ENCODE measurements around the gene CXCR4. TPM values are rescaled to one million over a fixed set of nuclear protein-coding genes. Genes with fewer than 3 reads are reported as not detected.

The CXCR4 gene
- total and polyA plus RNA-seq, 2 experiments from 2014 or later: 2.1 TPM

GRCh38 chr2:136093583-136093982, 24.4 kb downstream of the CXCR4 start:
- peaks cover 3% of the 10 kb centered on the region for H3K27me3 Mint-ChIP-seq (ENCODE audit: insufficient read depth, low read depth, poor library complexity)
- no peaks in the 10 kb centered on the region for H3F3A ChIP-seq (replicated peaks; ENCODE audit: low read depth)
- no peaks in the 10 kb centered on the region for H3K36me3 ChIP-seq (ENCODE audit: insufficient read depth)
- TF ChIP-seq JUNB (IDR thresholded peaks at IDR 0.05; ENCODE audit: unreplicated experiment) (no peak), CREB1 (CRISPR knock-in tag; IDR thresholded peaks at IDR 0.05; ENCODE audit: low read depth) (no peak), EZH2 (IDR thresholded peaks at IDR 0.05; ENCODE audit: low read depth, unreplicated experiment) (no peak), CTCF (conservative IDR thresholded peaks at IDR 0.05; ENCODE audit: low read depth in 2 of 2) (no peak), ZNF331 (CRISPR knock-in tag; IDR thresholded peaks at IDR 0.05; ENCODE audit: low read depth) (no peak), ZNF114 (CRISPR knock-in tag; IDR thresholded peaks at IDR 0.05) (no peak), NANOG (IDR thresholded peaks at IDR 0.05; ENCODE audit: borderline replicate concordance) (no peak), ETS1 (IDR thresholded peaks at IDR 0.05) (no peak), EZH2phosphoT487 (IDR thresholded peaks at IDR 0.05; ENCODE audit: unreplicated experiment) (no peak), ZNF462 (CRISPR knock-in tag; IDR thresholded peaks at IDR 0.05) (no peak), REST (IDR thresholded peaks at IDR 0.05; ENCODE audit: unreplicated experiment) (no peak), STAT1 (IDR thresholded peaks at IDR 0.05; ENCODE audit: unreplicated experiment) (no peak), POLR2AphosphoS5 (IDR thresholded peaks at IDR 0.05; ENCODE audit: low read depth) (no peak)
- no peaks in the 10 kb centered on the region for H4K20me1 ChIP-seq (replicated peaks; ENCODE audit: insufficient read depth)
- DNase-seq (ENCODE audit: low spot score) (no peak), ATAC-seq (no peak)
- no peaks in the 10 kb centered on the region for H3K9me2 ChIP-seq (ENCODE audit: insufficient read depth)
- H3K4me1 Mint-ChIP-seq: peaks cover 20% of the 10 kb centered on the region
- H3K27ac Mint-ChIP-seq: no peak overlapping the region
- H3K79me2 ChIP-seq (replicated peaks; ENCODE audit: insufficient read depth): no peaks in the 10 kb centered on the region
- H3K27me3 ChIP-seq (ENCODE audit: insufficient read depth): no peaks in the 10 kb centered on the region
- peaks cover 4% of the 10 kb centered on the region; the same call in 1 of the 3 replicates for H3K36me3 Mint-ChIP-seq (ENCODE audit: low read depth)
- H3K4me3 Mint-ChIP-seq: no peak overlapping the region
- H3K4me2 ChIP-seq: peak overlapping the region; percentile 19; the same call in 1 of the 2 replicates
- H3K4me3 ChIP-seq: no peak overlapping the region
- no peak overlapping the region for H3K27ac ChIP-seq (ENCODE audit: low read depth)
- peaks cover 5% of the 10 kb centered on the region for H3K9me3 Mint-ChIP-seq
- no peak overlapping the region for H2AFZ ChIP-seq
- H3K4me1 ChIP-seq (ENCODE audit: insufficient read depth): peaks cover 19% of the 10 kb centered on the region
